GM10847 (cell line): ENCODE measurements around the gene ESRP2.

ENCODE experiments used
- POLR2A ChIP-seq: IDR thresholded peaks from 2 replicates; pipeline ENCODE4 v1.6.1; 2011; ENCODE audit not compliant: insufficient read length; ENCODE audit errors: extremely low read depth

Gene ESRP2

DNA sequence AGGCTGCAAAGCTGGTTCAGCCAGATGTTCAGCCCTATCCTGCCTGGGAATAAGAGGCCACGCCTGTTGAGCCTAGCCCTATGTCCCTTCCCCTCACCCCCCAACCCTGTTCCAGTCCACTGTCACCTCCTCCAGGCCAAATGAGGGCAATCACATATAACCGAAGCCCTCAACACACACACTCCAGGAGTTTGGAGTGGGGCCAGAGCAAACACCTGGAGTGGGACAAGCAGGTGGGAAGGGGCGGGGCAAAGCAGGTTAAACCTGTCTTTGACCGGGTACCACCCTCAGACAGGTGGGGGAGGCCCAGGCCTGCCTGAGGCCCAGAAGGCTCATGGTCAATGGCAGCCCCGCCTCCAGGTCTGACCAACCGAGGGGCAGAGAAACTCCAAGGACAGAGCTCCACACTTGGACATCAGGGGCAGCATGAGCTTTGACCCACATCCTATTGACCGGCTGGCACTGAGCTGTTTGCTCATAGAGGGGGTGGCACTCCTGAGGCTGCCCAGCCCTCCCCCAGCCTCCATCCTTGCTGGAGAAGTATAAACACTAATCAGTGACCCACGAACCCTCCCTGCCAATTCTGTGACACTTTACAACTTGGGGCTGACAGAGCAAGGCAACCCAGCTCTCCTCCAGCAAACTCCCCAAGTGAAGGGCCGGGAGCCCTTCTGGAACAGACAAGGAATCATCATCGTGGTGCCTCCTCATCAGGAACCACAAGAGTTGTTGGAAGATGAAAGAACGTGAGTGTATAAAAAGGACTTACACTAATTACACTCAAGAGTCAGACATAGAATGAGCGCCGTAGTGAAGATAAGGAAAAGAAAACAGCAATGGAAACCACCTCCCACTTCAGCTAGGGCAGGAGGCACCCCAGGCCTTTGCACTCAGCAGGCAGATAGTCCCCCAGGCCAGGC is 1.5 kb downstream of the ESRP2 start:
- no peak for TF ChIP-seq POLR2A

- no peak for TF ChIP-seq POLR2A
Measured at GRCh38 chr16:68233835-68234187, 2.1 kb downstream of the ESRP2 start.

GRCh38 chr16:68233085-68233834 is 2.7 kb downstream of the ESRP2 start:
- no peak for TF ChIP-seq POLR2A

GRCh38 chr16:68232335-68232734 is 3.6 kb downstream of the ESRP2 start:
- no peak for TF ChIP-seq POLR2A

- no peak for TF ChIP-seq POLR2A
Measured at GRCh38 chr16:68231384-68232136, 4.4 kb downstream of the ESRP2 start.

DNA sequence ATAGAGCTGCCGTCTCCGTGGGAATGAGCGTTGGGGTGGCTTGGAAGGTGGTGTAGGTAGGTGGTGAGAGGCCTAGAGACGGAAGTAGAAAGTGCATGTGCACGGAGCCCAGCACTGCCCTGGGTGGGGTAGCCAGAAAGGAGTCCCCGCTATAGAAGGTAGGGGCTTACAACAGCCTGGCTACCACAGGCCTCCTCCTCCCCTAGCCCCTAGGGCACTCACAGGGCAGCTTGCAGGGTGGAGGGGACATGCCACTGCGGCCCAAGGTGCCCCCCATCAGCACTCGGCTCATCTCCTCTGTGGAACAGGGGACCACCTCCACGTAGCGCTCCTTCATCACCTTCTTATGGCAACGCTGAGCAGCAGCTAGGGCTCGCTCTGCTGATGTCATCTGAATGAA is 5.0 kb downstream of the ESRP2 start:
- no peak for TF ChIP-seq POLR2A

- TF ChIP-seq POLR2A = no peak
Measured at GRCh38 chr16:68230176-68230571, 5.8 kb downstream of the ESRP2 start.

DNA sequence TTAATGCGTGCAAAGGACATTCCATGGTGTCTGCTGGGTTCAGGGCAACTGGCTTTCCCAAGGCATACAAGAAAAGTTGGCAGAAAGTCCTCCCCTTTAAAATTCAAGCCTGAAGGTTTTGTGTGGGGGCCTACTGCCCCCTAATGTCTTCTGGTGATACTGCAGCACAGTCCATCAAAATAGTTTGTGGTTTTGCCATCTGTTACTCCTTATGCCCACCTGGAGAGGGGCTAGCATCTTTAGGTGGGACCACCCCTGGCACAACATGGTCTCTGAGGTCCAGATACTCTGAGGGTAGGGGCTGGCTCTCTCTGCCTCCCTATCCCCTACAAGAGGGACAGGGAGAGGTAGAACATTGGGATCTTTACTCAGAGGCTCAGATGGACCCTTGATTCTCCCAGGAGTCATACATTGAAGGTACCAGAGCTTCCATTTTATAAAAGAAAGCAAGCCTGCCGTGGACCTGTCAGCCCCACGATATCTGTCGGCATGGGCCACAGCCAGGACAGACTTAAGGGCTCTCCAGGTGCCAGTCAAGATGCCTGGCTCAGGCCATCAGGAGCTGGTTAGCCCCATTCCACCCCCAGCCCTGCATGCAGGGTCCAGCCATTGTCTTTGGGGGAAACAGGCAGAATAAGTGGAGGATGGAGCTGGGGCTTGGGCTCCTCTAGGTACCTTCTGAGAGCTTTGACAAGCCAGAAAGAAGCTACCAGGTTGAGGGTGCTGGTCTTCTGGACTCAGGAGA is 6.3 kb downstream of the ESRP2 start:
- no peak for TF ChIP-seq POLR2A

DNA sequence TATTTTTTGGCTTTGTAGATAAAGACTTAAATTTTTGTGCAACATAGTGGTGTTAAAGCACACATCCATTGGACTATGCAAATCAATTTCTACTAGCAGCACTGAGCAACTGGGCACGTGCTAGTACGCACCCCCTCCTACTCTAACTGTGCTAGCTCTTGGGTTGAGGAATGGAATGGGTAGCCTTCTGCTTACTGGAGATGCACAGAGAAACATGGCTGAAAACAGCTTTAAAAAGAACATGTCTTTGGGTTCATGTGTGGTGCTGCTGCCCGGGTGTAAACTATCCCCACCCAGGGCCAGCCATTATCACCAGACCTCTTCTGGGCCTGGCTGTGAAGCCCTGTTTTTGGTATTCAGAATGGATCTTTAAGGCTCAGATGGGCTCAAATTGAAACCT is 7.3 kb downstream of the ESRP2 start:
- TF ChIP-seq POLR2A = no peak

GRCh38 chr16:68227850-68228553 is 7.9 kb downstream of the ESRP2 start:
- TF ChIP-seq POLR2A = no peak

DNA sequence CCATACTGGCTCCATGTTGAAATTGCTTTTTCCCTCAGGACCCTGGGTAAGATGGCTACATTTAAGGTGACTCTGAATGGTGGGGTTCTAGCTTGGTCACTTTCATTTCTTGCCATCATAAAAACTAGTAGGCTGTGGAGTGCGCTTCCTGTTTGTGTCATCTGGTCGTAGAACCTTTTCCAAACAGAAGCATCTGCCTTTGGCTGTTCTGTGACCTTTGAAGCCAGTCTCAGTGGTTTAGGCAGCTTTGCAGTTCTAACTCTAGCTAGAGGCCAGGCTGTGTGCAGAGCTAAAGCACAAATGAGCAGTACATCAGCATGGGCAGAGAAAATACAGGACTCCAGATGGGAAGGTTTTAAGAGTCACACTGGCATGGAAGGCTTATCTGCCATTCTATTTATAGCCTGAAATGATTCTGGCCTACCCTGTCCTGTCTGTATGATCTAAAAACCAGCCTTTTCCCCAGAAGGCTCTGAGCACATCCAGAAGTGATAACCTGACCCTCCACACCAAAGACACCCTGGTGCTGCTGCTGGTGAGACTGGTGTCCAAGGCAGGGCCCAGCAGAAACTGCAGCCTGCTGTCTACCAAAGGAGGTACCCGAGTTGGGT is 8.6 kb downstream of the ESRP2 start:
- no peak for TF ChIP-seq POLR2A

- no peak for TF ChIP-seq POLR2A
Measured at GRCh38 chr16:68226116-68226515, 9.8 kb downstream of the ESRP2 start.

GRCh38 chr16:68223072-68223471 is 12.9 kb downstream of the ESRP2 start:
- no peak for TF ChIP-seq POLR2A
